ENCODE data around the gene CYP4Z1.

GRCh38 chr1:47106792-47107191 is 39.8 kb downstream of the CYP4Z1 start:
- TF ChIP-seq EZH2 (IDR thresholded peaks at IDR 0.05; ENCODE audit: insufficient read depth, poor library complexity, severe bottlenecking): no peak
- TF ChIP-seq EZH2phosphoT487 (IDR thresholded peaks at IDR 0.05; ENCODE audit: insufficient read depth, low read depth): no peak
